Type B pancreatic cell (in vitro differentiated cells): ENCODE measurements around the gene FOXR1. TPM values are rescaled to one million over a fixed set of nuclear protein-coding genes. Genes with fewer than 3 reads are reported as not detected.
A peak's percentile ranks its signal among the peaks of the same experiment; 100 is the strongest.

Experiments used
- DNase-seq: peaks from one replicate; pipeline ENCODE4 v3.0.0; 2021; ENCODE audit warnings: mixed read lengths; ENCODE audit not compliant: unreplicated experiment; ENCODE audit errors: extremely low spot score
- H3K27ac Mint-ChIP-seq: 2 replicates; pipeline ENCODE4 v1.8.0; 2021; ENCODE audit warnings: mild to moderate bottlenecking, mixed read lengths
- H3K27me3 Mint-ChIP-seq: 2 replicates; pipeline ENCODE4 v1.8.0; 2021; ENCODE audit warnings: mixed read lengths
- H3K36me3 Mint-ChIP-seq: 2 replicates; pipeline ENCODE4 v1.8.0; 2021; ENCODE audit warnings: mixed read lengths
- H3K4me1 Mint-ChIP-seq: one replicate; pipeline ENCODE4 v1.8.0; 2021; ENCODE audit warnings: mixed read lengths; ENCODE audit not compliant: unreplicated experiment
- H3K4me3 Mint-ChIP-seq: 2 replicates; pipeline ENCODE4 v1.8.0; 2021; ENCODE audit warnings: mild to moderate bottlenecking, mixed read lengths
- H3K9me3 Mint-ChIP-seq: 2 replicates; pipeline ENCODE4 v1.8.0; 2021; ENCODE audit warnings: mixed read lengths
- total RNA-seq: library from RNA; stranded (reverse); gene quantifications from 2 replicates; pipeline ENCODE4 v1.2.1, GENCODE V29; 2021; ENCODE audit warnings: low replicate concordance
- TF ChIP-seq, protein P1 (sequence below): fragments of 200-600 bp; sonication (generic); conservative IDR thresholded peaks from 2 replicates; pipeline ENCODE4 v1.5.0; 2021; ENCODE audit warnings: antibody characterized with exemption, mild to moderate bottlenecking

FOXR1 gene
- total RNA-seq, 1 donor from 2014 or later = not detected

DNA sequence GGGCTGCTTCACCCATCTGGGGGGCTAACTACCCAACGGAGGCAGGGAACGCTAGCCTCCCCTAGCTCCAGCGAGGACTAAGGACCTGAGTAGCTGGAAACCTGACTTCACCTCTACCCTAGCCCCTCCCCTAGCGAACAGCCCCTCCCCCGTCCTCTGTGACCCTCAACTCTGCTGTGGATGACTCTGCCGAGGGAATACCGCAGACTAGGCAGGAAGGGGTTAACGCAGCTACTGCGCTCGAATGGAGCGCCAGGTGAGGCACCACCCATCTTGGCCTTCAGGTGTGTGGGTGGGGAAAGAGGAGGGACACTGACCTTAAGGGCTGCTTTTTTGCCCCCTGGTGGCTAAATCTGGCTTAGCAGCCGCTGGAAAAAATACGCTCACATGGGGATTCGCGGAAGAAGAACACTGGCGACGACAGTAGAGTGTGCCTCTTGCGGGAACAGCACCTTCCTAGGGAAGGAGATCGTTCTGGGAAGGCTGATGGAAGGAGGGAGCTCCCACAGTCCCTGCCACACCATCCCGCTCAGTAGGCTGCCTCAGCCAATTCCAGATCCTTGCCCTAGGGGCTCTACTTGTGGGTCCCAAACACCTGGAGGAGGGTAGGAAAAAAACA, 41.4 kb upstream of the FOXR1 start:
- Mint-ChIP-seq H3K4me3 (peak overlapping the region; percentile 98), H3K4me1 (peaks cover 32% of the 10 kb centered on the region), H3K36me3 (no peaks in the 10 kb centered on the region), H3K27ac (peak overlapping the region; percentile 97), H3K27me3 (no peaks in the 10 kb centered on the region), H3K9me3 (no peaks in the 10 kb centered on the region)
- DNase-seq = no peak
- TF ChIP-seq, protein P1, sequence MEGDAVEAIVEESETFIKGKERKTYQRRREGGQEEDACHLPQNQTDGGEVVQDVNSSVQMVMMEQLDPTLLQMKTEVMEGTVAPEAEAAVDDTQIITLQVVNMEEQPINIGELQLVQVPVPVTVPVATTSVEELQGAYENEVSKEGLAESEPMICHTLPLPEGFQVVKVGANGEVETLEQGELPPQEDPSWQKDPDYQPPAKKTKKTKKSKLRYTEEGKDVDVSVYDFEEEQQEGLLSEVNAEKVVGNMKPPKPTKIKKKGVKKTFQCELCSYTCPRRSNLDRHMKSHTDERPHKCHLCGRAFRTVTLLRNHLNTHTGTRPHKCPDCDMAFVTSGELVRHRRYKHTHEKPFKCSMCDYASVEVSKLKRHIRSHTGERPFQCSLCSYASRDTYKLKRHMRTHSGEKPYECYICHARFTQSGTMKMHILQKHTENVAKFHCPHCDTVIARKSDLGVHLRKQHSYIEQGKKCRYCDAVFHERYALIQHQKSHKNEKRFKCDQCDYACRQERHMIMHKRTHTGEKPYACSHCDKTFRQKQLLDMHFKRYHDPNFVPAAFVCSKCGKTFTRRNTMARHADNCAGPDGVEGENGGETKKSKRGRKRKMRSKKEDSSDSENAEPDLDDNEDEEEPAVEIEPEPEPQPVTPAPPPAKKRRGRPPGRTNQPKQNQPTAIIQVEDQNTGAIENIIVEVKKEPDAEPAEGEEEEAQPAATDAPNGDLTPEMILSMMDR = peak; percentile 96

DNA sequence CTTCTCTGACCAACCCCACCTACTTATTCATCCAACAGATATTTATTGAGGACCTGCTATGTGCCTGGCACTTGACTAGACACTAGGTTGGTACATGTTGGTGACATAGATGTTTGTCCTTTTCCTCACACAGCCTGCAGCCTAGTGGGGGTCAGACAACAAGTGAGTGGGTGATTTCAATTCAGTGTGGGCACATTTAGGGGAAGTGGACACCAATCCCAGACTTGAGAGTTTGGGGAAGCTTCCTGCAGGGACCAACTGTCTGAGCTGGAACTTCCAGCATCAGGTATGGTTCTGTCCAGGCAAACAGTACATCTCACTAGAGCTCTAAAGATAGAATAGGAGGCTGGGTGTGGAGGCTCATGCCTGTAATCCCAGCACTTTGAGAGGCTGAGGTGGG, 40.0 kb upstream of the FOXR1 start:
- TF ChIP-seq, protein P1 = no peak
- peaks cover 27% of the 10 kb centered on the region for H3K4me1 Mint-ChIP-seq
- H3K36me3 Mint-ChIP-seq = no peaks in the 10 kb centered on the region
- H3K27me3 Mint-ChIP-seq = no peaks in the 10 kb centered on the region
- DNase-seq = no peak
- H3K27ac Mint-ChIP-seq = no peak overlapping the region
- no peak overlapping the region for H3K4me3 Mint-ChIP-seq
- no peaks in the 10 kb centered on the region for H3K9me3 Mint-ChIP-seq

DNA sequence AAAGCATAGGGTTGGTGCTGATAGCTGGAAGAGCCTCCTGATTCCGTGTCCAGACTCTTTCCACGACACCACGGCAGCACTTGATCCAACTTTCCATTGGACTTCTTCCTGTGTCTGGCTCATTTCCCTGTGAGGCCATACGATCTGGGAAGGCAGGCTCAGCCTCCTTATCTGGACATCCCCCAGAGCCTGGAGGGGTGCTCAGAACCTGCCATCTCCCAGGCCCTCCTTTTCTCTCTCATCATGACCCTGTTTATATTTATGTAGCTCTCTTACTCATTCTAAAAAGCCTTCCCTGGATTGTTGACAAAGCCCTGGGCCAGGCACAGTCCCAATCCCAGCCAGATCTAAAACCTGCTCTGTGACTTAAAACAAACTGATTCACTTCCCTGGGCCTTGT, 38.1 kb upstream of the FOXR1 start:
- no peak overlapping the region for H3K27ac Mint-ChIP-seq
- no peaks in the 10 kb centered on the region for H3K9me3 Mint-ChIP-seq
- no peak overlapping the region for H3K4me3 Mint-ChIP-seq
- no peak for DNase-seq
- no peaks in the 10 kb centered on the region for H3K36me3 Mint-ChIP-seq
- TF ChIP-seq, protein P1 = no peak
- H3K27me3 Mint-ChIP-seq = no peaks in the 10 kb centered on the region
- peaks cover 12% of the 10 kb centered on the region for H3K4me1 Mint-ChIP-seq

DNA sequence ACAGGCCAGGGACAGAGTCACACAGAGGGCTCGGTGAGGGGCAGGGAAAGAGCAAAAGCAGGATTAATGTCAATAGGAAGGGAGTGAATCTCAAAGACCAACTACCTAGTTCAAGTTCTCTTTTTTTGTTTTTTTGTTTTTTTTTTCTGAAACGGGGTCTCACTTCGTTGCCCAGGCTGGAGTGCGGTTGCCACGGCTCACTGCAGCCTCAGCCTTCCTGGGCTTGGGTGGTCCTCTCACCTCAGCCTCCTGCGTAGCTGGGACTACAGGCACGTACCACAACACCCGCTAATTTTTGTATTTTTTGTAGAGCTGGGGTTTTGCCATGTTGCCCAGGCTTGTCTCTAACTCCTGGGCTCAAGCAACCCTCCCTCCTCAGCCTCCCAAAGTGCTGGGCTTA, 36.2 kb upstream of the FOXR1 start:
- Mint-ChIP-seq H3K4me3 (no peak overlapping the region), H3K4me1 (peaks cover 12% of the 10 kb centered on the region), H3K36me3 (no peaks in the 10 kb centered on the region), H3K9me3 (no peaks in the 10 kb centered on the region), H3K27ac (no peak overlapping the region), H3K27me3 (no peaks in the 10 kb centered on the region)
- TF ChIP-seq, protein P1 = no peak
- no peak for DNase-seq

DNA sequence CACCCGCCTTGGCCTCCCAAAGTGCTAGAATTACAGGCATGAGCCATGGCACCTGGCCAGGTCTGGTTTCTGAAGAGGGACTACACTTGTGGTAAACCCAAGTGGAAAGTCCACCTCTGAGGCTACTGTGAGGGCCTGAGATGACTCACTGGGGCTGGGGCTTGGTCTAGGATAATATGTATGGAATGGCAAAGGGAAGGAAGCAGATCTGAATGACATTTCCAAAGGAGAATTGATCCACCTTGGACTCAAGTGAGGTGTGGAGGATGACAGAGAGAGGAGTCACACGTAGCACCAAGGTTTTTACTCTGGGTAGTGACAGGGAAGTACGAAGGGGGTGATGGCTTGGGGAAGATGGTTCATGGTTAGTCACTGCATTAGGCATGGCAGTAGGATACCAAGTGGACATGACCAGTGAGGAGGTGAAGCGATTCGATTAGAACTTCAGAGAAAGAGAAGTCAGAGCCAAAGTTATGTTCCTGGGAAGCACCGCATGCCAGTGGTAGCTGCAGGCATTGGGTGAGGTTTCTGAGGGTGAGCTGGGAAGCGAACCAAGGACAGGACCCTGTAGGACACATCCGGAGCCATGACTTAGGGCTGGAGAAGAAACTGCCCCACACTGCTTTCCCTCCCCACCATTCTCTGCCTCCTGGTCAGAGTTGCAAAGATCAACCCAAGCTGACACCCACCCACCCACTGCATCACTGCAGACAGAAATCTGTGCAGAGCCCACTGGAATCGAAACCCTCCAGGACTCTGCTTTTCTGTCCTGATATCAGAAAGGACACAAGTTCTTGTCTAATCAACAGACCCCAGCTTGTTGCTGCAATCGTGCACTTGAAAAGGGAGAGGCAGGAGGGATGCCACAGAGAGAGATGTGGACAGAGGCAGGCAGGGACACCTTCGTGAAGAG, 32.8 kb upstream of the FOXR1 start:
- Mint-ChIP-seq H3K27me3 (no peaks in the 10 kb centered on the region), H3K4me1 (peaks cover 13% of the 10 kb centered on the region), H3K9me3 (no peaks in the 10 kb centered on the region), H3K4me3 (no peak overlapping the region), H3K36me3 (no peaks in the 10 kb centered on the region), H3K27ac (peak overlapping the region; percentile 22)
- TF ChIP-seq, protein P1 = no peak
- DNase-seq = no peak
